HG02938 (cell line): ENCODE results near the gene CYBRD1.
"Not testable (repeated sequence)": the region's sequence is repeated elsewhere in the genome, so short reads cannot be mapped to it uniquely, and the experiment has no call there.

Experiments used
- ATAC-seq: cut with Tn5 transposase; IDR thresholded peaks from one replicate; pipeline ENCODE4 v1.9.1; 2021; ENCODE audit warnings: mild to moderate bottlenecking, moderate library complexity; ENCODE audit not compliant: unreplicated experiment

The CYBRD1 gene, protein sequence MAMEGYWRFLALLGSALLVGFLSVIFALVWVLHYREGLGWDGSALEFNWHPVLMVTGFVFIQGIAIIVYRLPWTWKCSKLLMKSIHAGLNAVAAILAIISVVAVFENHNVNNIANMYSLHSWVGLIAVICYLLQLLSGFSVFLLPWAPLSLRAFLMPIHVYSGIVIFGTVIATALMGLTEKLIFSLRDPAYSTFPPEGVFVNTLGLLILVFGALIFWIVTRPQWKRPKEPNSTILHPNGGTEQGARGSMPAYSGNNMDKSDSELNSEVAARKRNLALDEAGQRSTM

DNA sequence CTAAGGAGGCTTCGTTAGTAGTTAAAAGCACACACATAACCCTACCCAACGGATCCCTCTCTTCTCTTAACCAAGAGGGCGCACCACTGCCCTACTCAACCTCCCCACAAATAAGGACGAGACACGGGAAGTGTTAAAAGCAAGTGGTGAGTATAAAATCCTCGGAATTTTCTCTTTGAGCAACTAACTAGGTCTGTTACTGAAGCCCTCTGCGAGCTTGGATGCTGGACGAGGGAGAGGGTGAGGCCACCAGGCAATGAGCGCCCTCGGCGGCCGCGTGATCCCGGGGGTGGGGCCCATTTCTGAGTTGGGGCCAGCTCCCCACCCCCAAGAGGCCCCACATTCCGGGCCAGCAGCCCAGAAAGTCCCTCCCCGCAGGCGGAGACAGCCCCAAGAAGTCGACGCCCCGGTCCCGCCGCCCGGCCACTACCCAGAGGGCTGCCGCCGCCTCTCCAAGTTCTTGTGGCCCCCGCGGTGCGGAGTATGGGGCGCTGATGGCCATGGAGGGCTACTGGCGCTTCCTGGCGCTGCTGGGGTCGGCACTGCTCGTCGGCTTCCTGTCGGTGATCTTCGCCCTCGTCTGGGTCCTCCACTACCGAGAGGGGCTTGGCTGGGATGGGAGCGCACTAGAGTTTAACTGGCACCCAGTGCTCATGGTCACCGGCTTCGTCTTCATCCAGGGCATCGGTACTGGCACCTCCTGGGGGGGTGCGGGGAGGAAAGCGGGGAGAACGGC is at the start of gene CYBRD1:
Gene CYBRD1 (plus strand): TSS at position 423 of the 736 bp plus-strand sequence. CDS start 72 bp downstream, at position 495.
- ATAC-seq, result peak; percentile 43

DNA sequence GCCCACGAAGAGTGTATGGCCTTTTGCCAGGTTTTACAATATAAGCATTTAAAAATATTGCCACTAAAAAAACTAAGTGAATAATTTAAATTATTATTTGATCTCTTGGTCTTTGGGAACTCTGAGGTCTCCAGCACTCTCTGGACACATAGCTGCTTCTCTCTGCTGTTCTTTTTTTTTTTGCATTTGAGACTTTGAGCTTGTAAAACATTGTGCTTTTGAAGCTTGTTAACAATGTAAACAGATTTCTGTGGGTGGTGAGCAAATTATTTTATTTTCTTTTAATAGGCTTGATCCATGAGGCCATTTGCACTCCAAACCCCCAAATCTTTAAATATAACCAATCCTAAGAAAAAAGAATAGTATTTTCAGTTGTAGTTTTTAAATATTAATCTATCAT is 46.3 kb upstream of the CYBRD1 start:
- ATAC-seq, result no peak

DNA sequence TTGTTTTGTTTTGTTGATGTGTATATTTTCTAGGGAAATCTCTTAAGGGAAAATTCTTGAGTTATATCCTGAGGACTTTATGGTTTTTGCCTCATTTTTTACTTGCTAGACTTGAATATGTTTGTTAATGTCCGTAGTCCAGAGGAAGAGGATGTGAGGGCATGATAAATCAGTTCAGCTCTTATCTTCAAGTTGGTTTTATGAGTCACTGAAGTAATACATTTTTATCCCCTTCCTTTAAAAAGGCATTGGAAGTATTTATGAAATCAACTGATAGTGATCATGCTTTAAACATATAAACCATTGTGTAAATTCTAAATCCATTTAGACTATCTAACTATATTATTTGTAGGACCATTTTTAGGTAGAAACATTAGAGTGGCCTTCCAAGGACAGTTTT is 43.9 kb upstream of the CYBRD1 start:
- no peak for ATAC-seq

DNA sequence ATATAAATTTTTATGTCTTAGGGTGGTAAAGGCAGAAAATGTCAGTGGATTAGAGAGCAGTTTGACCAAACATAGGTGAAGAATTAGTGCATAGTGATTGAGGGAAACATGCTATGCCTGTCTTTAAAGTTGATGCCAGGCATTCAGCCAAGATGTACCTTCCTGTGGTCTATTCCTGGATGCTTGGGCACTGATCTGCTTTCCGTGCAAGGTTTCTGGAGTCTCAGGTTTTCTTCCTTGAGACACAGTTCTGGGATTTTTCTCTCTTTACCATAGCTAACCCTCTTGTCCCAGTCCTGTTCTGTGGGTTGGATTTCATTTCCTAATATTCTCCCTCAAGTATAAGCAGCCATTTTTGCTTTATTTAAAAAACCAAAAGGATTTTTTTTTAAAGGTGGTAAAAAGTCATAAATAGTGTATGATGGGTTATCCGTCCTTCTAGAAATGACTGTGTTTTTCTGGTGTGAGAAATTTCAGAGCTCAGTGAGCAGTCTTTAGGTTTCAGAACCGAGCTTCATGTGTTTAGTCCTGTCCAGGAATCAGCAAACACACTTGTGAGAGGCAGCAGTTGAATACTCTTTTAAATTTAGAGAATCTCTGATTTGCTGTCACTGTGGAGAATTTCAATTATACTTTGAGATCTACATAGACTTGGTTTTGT is 43.0 kb upstream of the CYBRD1 start:
- ATAC-seq, result no peak

DNA sequence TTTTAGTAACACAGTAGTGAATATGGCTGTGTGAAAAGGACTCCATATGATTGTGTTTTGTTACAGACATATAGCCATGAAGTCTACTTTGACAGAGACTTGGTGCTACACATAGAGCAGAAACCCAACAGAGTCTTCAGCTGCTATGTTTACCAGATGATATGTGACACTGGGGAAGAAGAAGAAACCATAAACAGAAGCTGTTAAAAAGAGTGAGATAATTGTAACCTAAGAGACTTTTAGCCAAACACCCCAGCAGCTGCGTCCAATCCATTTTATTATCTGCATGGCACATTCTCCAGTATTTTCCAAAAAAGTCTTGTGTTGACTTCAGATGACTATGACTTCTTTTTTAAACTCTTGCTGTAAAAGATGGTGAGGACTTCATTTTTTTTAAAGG is 41.4 kb upstream of the CYBRD1 start:
- no peak for ATAC-seq

DNA sequence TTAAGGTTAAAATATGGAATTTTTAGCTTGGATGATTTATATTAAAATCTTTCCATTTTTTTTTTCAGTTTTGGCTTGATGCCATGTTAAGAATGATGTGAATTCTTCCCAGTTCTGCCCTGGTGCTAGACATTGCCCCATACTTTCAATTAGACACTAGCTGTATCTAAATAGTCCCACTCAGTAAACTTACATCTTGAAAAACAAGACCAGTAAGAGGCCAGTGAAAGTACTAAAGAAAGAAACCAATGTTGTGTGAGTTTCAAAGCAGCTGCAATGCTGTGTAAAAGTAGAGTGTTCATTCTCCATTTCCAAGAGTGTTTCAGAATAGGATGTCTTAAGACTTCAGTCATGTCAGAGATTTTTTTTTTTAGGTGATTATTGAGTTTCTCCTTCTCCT is 40.0 kb upstream of the CYBRD1 start:
- no peak for ATAC-seq

DNA sequence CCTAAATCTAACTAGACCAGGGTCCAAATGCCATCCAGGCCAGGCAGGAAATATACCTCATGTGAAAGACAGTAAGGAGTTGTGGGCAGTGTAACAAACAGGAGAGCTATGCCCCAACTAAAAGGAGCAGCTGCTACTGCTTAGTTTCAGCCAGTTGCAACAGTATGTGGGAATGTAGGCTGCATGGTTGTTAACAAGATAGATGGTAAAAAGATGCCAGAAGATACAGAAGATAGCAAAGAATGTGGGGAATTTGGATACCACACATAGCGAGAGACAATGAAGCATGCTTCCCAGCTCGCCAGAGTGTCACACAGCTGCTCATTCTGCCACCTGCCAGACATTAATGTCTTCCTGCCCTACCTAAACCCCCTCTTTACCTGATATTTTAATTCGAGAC is 39.4 kb upstream of the CYBRD1 start:
- no peak for ATAC-seq

DNA sequence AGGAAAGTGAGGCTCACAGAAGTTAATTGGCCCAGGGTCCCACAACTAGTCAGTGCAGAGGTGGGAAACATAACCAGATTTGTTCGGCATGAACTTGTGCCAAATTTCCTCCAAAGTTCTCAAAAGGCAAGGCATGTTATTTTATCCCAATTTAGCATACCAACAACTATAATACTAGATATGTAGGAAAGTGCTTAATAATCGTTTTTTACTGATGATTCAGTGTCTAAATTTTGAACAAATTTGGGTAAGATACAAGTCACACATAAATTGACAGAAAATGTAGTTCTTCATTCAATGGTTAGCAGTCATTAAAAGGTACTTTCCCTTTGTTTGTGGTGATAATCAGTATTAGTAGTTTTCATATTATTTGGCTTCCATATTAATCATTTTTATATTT is 38.5 kb upstream of the CYBRD1 start:
- ATAC-seq, result no peak

DNA sequence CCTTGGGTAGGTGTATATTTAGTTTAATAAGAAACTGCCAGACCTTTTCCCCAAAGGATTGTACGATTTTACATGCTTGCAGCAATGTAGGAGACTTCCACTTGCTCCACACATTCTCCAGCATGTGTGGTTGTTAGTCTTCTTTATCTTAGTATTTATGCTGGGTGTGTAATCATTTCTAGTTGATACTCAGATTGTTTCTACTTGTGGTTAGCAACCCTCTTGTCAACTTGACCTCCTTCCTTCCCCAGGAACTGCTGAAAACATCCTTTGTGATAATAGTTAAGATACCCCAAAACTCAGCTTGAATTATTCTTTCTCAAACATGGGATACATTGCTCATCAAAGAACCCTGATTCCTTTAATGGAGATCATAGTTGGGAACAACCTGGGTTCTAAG is 37.2 kb upstream of the CYBRD1 start:
- ATAC-seq, result no peak

DNA sequence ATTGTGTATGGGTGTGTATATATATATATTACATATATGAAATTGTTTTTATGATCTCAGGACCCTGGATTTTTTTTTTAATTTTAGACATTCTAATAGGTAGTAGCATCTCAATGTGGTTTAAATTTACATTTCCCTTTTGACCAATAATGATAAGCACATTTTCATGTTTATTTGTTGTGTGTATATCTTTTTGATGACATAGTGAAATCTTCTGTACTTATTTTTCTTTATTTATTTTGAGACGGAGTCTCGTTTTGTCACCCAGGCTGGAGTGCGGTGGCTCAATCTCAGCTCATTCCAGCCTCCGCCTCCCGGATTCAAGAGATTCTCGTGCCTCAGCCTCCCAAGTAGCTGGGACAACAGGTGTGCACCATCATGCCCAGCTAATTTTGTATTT is 35.1 kb upstream of the CYBRD1 start:
- ATAC-seq, result no peak

DNA sequence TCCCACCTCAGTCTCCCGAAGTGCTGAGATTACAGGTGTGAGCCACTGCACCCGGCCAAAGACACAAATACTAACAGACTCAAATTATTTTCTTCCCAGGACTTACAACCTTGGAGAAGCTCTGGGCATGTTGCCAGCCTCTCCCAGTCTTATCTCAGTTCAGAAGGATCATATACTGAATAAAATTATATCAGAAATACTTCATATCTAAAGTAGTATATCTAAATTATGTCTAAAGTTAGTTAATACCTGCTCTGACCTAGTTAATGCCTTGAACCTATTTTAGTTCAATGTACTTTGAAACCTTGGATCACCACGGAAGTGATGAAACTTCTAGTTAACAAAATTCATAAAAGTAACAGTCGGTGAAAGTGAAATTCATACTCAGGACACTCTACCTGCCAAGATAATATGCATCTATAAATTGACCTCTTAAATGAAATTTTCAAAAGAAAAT is 34.4 kb upstream of the CYBRD1 start:
- no peak for ATAC-seq

DNA sequence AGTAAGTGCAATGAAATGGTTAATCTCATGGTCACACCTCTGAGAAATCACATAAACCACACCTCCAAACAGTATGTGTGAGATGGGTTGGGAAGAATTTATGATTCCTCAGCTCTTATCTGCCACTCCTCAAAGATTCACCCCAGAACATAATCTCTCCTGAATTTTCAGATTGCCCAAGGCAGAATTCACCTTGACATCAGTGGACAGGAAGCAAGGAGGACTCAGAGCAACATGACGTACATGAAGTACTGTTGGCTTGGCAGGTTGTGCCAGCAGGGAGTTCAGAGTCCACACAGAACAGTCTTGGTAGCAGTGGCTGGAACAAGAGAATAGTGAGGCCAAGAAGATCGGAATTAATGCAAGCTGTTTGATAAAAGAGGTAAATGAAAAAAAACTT is 31.7 kb upstream of the CYBRD1 start:
- no peak for ATAC-seq

DNA sequence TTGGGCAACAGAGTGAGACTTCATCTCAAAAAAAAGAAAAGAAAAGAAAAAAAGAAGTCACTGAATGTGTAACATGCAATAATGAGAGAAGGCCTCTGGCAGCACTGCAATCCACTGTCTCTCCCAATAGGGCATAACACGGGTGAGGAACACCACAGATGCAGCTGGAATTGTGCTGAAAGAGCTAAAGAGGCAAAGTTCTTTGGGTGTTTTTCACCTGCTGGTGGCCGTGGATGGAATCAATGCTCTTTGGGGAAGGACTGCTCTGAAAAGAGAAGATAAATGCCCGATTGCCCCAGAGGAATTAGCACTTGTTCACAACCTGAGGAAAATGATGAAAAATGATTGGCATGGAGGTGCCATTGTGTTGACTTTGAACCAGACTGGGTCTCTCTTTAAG is 31.0 kb upstream of the CYBRD1 start:
- ATAC-seq, result no peak

DNA sequence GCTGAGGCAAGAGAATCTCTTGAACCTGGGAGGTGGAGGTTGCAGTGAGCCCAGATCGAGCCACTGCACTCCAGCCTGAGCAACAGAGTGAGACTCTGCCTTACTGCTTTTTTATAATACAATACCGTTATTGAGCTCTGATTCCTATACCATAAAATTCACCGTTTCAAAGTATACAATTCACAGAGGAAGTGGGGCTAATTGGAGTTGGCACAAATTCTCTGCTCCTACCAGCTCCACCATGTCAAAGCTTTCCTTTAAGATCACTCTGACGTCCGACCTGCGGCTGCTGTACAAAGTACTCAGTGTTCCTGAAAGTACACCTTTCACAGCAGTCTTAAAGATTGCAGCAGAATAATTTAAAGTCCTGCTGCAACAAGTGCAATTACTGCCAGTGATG is 29.6 kb upstream of the CYBRD1 start:
- ATAC-seq, result no peak

DNA sequence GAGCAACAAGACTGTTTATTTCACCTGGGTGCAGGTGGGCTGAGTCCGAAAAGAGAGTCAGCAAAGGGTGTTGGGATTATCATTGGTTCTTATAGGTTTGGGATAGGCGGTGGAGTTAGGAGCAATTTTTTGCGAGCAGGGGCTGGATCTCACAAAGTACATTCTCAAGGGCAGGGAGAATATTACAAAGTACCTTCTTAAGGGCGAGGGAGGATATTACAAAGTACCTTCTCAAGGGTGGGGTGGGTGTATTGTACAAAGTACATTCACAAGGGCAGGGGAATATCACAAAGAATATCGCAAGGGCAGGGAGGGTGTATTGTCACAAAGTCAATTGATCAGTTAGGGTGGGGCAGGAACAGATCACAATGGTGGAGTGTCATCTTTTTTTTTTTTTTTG is 24.6 kb upstream of the CYBRD1 start:
- not testable (repeated sequence) for ATAC-seq

DNA sequence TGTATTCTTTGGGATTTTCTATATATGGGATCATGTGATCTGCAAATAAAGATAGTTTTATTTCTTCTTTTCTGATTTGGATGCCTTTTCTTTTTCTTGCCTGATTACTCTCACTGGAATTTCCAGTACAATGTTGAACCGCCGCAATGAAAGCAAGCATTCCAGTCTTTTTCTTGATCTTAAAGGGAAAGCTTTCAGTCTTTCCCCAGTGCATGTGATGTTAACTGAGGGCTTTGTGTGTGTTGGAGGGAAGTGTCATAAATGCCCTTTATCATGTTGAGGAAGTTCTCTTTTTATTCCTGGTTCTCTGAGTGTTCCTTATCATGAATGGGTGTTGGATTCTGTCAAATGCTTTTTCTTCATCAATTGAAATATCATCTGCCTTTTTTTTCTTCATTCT is 16.9 kb upstream of the CYBRD1 start:
- ATAC-seq, result no peak

DNA sequence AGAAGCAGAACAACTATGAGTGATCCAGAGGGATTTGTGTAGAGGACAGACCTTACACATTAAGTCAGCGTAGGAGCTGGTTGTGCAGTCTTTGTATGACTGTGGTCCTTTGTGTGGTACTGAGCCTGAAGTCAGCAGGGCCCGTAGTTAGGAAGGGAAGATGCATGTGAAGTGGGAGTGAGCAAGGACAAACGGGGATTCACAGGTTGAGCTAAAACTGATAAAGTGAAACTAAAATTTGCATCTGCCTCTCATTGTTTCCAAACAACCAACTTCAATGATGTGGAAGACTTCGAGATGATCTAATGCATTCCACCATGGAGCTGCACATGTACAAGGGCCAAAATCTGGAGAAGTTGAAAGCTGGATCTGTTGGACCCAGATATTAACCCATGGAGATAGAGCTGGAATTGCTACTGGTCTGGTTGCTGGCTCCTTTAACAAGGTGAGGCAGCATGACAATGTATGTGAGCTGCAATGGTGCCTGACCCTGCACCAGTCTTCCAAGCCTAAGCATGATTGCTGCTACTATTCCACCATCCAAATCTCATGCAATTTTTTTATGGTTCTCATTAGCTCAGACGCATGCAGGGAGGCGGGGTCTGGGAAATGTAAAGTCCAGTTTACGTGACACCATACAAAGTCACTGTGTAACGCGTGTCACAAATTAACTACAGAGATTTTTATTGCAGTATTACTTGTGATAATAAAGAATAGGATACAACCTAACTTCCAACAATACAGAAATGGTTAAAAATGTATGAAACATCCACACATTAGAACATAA is 12.1 kb upstream of the CYBRD1 start:
- peak; percentile 63 for ATAC-seq

DNA sequence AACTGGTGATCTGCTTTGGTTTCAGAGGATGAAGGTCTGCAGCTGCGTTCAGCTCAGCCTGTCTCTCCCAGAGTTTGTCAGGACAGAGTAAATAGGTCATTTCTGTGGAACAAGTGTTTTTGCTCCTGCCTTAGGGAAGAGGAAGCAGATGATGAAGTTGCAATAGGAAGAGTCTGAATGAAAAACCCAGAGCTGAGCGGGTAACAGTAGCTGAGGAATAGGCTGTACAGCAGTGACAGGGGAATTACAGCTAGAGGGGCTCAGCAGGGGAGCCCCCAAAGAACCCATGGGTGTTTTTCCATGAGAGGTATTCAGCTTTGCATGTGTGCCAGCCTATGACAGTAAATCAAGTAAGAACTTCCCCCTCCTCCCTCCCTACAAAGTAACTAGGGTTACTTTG is 10.3 kb upstream of the CYBRD1 start:
- no peak for ATAC-seq

DNA sequence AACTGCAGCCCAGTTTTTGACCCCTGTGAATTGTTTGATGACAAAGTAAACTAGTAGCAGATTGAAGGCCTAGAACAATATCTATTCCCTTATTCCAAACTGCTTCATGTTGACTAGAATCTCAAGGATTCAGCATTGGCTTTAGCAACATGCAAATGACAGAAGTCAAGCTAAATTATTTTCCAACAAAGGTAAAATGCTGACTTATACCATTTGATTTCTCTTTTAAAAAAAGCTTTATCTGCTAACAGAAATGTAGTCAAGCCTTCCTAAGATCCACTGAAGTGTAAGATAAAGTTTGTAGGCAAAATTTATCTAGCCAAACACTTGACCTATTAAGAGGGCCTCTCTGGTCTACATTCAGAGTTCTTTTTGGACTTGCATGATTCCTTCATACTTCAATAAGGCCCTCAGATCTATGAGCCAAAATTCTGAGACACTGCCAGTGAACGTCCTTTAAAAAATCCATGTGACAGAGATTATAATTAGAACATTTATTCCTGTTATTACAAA is 9.5 kb upstream of the CYBRD1 start:
- no peak for ATAC-seq

DNA sequence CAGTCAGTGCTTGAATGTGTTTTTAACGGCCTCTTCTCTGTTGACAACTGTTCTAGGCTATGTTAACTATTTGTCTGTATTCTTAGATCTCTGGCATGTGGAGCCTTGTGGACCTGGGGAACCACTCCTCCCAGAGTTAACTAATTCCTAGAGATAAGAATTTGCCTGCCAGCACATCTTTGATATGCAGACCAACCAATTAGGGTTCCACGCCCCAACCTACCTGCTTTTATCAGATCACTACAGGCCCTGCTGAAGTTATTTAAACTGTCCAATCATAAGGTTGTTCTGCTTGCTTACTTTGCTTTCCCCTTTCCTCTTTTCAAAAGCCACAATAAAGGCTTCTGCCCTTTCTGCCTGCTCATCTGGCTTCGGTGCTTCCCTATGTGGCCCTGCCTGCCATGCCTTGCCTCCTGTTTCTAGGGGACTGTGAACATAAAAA is 8.5 kb upstream of the CYBRD1 start:
- ATAC-seq, result no peak
